HG03045 (cell line): ENCODE measurements around the gene RUVBL2.
"Not testable (repeated sequence)": the region's sequence is repeated elsewhere in the genome, so short reads cannot be mapped to it uniquely, and the experiment has no call there.

ENCODE experiments used
- ATAC-seq: cut with Tn5 transposase; IDR thresholded peaks from one replicate; pipeline ENCODE4 v1.9.1; 2021; ENCODE audit warnings: mild to moderate bottlenecking, moderate library complexity; ENCODE audit not compliant: unreplicated experiment

RUVBL2 gene

GRCh38 chr19:49016067-49016839 is 22.6 kb downstream of the RUVBL2 start:
- no peak for ATAC-seq

- ATAC-seq = no peak
Measured at GRCh38 chr19:49017041-49017665, 23.5 kb downstream of the RUVBL2 start, which contains the start of gene LHB. TSS of gene LHB (minus strand) at chr19:49017091. CDS start at chr19:49017081, 10 bp downstream.

- ATAC-seq = peak; percentile 61
Measured at GRCh38 chr19:49017666-49018351, 24.1 kb downstream of the RUVBL2 start.

- ATAC-seq = not testable (repeated sequence)
Measured at GRCh38 chr19:49018388-49019241, 24.9 kb downstream of the RUVBL2 start.

- ATAC-seq = no peak
Measured at GRCh38 chr19:49019242-49019932, 25.7 kb downstream of the RUVBL2 start.

GRCh38 chr19:49020342-49020741 is 26.7 kb downstream of the RUVBL2 start:
- ATAC-seq = no peak

GRCh38 chr19:49020931-49021895 is 27.5 kb downstream of the RUVBL2 start:
- no peak for ATAC-seq

GRCh38 chr19:49022116-49022515 is 28.4 kb downstream of the RUVBL2 start:
- ATAC-seq = no peak

- ATAC-seq = not testable (repeated sequence)
Measured at GRCh38 chr19:49024233-49024632, 30.5 kb downstream of the RUVBL2 start, which contains the start of gene CGB3. TSS of gene CGB3 (minus strand) at chr19:49024333. CDS start at chr19:49023971, 362 bp downstream.

- ATAC-seq = not testable (repeated sequence)
Measured at GRCh38 chr19:49025088-49025487, 31.4 kb downstream of the RUVBL2 start.

- not testable (repeated sequence) for ATAC-seq
Measured at GRCh38 chr19:49025599-49025998, 31.9 kb downstream of the RUVBL2 start.

GRCh38 chr19:49028686-49029085 is 35.0 kb downstream of the RUVBL2 start:
- ATAC-seq = not testable (repeated sequence)

- ATAC-seq = not testable (repeated sequence)
Measured at GRCh38 chr19:49029749-49030148, 36.1 kb downstream of the RUVBL2 start.

GRCh38 chr19:49030323-49030722 is 36.6 kb downstream of the RUVBL2 start:
- not testable (repeated sequence) for ATAC-seq

GRCh38 chr19:49031642-49032301 is 38.1 kb downstream of the RUVBL2 start, which contains the start of gene CGB2:
TSS of gene CGB2 (plus strand) at chr19:49031890. CDS start at chr19:49032096, 206 bp downstream.
- ATAC-seq = not testable (repeated sequence)

GRCh38 chr19:49036815-49037214 is 43.1 kb downstream of the RUVBL2 start, which contains the start of gene CGB1:
TSS of gene CGB1 (minus strand) at chr19:49036895. CDS start at chr19:49036711, 184 bp downstream.
- not testable (repeated sequence) for ATAC-seq

- ATAC-seq = not testable (repeated sequence)
Measured at GRCh38 chr19:49038111-49038510, 44.4 kb downstream of the RUVBL2 start.
